ENCODE data around the gene CCDC116. TPM values are rescaled to one million over a fixed set of nuclear protein-coding genes. Genes with fewer than 3 reads are reported as not detected.

Gene CCDC116
- total and polyA plus RNA-seq, 2 experiments from 2014 or later: 0.14 TPM; not detected in 1

DNA sequence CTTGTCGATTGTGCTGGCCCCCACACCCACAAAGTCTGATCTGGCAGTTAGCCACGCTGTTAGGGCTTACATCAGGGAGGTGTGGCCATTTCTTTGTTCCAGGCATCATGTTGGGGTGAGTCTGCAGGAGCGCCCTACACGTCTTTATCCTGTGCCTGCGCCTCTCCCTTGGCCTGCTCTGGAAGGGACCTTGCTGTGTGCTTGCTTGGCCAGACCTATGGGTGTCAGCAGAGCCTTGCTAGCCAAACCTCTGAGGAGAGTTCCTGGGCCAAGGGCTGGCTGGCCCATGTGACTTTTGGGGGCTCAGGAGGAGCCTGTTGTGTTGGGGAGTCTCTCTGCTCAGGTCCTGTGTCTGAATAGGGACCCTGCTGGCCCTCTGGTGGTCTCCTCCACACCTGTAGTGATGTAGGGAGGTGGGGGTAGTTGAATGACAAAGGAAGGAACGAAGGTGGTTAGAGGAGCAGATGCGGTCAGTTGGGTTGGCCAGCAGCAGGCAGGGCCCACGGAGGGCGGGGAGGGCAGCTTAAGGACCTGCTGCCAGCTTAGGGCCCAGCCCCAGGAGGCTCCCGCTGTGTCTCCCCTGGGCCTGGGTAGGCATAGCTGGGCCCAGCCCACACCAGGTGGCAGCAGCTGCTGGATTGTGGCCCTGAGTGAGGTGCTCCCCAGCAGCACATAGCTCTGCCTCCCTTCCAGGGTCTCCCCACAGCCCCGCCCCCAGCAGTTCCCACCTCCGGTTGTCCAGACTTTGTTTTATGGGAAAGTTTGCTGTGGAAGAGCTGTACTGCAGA, 41.2 kb downstream of the CCDC116 start:
- Histone ChIP-seq H3F3A (replicated peaks; ENCODE audit: low read depth) (no peaks in the 10 kb centered on the region), H3K4me1 (ENCODE audit: insufficient read depth) (no peaks in the 10 kb centered on the region), H3K27ac (ENCODE audit: low read depth) (no peak overlapping the region), H3K36me3 (ENCODE audit: insufficient read depth) (peaks cover 28% of the 10 kb centered on the region; the same call in 1 of the 2 replicates), H3K4me2 (no peak overlapping the region), H3K27me3 (ENCODE audit: insufficient read depth) (no peaks in the 10 kb centered on the region), H3K79me2 (replicated peaks; ENCODE audit: insufficient read depth) (no peaks in the 10 kb centered on the region), H2AFZ (no peak overlapping the region), H4K20me1 (replicated peaks; ENCODE audit: insufficient read depth) (peaks cover 4% of the 10 kb centered on the region), H3K4me3 (no peak overlapping the region), H3K9me2 (ENCODE audit: insufficient read depth) (no peaks in the 10 kb centered on the region)
- DNase-seq (ENCODE audit: low spot score) (no peak), ATAC-seq (peak; percentile 48; the same call in 2 of the 3 replicates)
- no peak overlapping the region for H3K27ac Mint-ChIP-seq
- H3K4me3 Mint-ChIP-seq: no peak overlapping the region
- TF ChIP-seq, protein P1, sequence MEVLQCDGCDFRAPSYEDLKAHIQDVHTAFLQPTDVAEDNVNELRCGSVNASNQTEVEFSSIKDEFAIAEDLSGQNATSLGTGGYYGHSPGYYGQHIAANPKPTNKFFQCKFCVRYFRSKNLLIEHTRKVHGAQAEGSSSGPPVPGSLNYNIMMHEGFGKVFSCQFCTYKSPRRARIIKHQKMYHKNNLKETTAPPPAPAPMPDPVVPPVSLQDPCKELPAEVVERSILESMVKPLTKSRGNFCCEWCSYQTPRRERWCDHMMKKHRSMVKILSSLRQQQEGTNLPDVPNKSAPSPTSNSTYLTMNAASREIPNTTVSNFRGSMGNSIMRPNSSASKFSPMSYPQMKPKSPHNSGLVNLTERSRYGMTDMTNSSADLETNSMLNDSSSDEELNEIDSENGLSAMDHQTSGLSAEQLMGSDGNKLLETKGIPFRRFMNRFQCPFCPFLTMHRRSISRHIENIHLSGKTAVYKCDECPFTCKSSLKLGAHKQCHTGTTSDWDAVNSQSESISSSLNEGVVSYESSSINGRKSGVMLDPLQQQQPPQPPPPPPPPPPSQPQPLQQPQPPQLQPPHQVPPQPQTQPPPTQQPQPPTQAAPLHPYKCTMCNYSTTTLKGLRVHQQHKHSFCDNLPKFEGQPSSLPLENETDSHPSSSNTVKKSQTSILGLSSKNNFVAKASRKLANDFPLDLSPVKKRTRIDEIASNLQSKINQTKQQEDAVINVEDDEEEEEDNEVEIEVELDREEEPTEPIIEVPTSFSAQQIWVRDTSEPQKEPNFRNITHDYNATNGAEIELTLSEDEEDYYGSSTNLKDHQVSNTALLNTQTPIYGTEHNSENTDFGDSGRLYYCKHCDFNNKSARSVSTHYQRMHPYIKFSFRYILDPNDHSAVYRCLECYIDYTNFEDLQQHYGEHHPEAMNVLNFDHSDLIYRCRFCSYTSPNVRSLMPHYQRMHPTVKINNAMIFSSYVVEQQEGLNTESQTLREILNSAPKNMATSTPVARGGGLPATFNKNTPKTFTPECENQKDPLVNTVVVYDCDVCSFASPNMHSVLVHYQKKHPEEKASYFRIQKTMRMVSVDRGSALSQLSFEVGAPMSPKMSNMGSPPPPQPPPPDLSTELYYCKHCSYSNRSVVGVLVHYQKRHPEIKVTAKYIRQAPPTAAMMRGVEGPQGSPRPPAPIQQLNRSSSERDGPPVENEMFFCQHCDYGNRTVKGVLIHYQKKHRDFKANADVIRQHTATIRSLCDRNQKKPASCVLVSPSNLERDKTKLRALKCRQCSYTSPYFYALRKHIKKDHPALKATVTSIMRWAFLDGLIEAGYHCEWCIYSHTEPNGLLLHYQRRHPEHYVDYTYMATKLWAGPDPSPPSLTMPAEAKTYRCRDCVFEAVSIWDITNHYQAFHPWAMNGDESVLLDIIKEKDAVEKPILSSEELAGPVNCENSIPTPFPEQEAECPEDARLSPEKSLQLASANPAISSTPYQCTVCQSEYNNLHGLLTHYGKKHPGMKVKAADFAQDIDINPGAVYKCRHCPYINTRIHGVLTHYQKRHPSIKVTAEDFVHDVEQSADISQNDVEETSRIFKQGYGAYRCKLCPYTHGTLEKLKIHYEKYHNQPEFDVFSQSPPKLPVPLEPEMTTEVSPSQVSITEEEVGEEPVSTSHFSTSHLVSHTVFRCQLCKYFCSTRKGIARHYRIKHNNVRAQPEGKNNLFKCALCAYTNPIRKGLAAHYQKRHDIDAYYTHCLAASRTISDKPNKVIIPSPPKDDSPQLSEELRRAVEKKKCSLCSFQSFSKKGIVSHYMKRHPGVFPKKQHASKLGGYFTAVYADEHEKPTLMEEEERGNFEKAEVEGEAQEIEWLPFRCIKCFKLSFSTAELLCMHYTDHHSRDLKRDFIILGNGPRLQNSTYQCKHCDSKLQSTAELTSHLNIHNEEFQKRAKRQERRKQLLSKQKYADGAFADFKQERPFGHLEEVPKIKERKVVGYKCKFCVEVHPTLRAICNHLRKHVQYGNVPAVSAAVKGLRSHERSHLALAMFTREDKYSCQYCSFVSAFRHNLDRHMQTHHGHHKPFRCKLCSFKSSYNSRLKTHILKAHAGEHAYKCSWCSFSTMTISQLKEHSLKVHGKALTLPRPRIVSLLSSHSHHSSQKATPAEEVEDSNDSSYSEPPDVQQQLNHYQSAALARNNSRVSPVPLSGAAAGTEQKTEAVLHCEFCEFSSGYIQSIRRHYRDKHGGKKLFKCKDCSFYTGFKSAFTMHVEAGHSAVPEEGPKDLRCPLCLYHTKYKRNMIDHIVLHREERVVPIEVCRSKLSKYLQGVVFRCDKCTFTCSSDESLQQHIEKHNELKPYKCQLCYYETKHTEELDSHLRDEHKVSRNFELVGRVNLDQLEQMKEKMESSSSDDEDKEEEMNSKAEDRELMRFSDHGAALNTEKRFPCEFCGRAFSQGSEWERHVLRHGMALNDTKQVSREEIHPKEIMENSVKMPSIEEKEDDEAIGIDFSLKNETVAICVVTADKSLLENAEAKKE (CRISPR knock-in tag; IDR thresholded peaks at IDR 0.05): no peak
- TF ChIP-seq POLR2AphosphoS5 (IDR thresholded peaks at IDR 0.05; ENCODE audit: low read depth): no peak
- no peak for TF ChIP-seq JUNB (IDR thresholded peaks at IDR 0.05; ENCODE audit: unreplicated experiment)
- TF ChIP-seq EZH2phosphoT487 (IDR thresholded peaks at IDR 0.05; ENCODE audit: unreplicated experiment): no peak
- TF ChIP-seq ZNF331 (CRISPR knock-in tag; IDR thresholded peaks at IDR 0.05; ENCODE audit: low read depth): no peak
- peaks cover 14% of the 10 kb centered on the region for H3K9me3 Mint-ChIP-seq
- peaks cover 6% of the 10 kb centered on the region for H3K27me3 Mint-ChIP-seq (ENCODE audit: insufficient read depth, low read depth, poor library complexity)
- peaks cover 75% of the 10 kb centered on the region for H3K36me3 Mint-ChIP-seq (ENCODE audit: low read depth)
- H3K4me1 Mint-ChIP-seq: no peaks in the 10 kb centered on the region

Measured in GM23338 (cell line).